Uterus (tissue), 2 donors: ENCODE measurements around the gene WDR44.

Experiments used
- CTCF ChIP-seq, 4 experiments: fragments of 200-600 bp in 2 of 4; fragments of 450-650 bp in 2 of 4; sonication (generic) in 2 of 4; IDR thresholded peaks; one replicate each; pipeline ENCODE4 v1.5.1; 2016 to 2019; ENCODE audit warnings: antibody characterized with exemption in 4 of 4, mild to moderate bottlenecking in 2 of 4, moderate library complexity in 1 of 4
- POLR2A ChIP-seq, 2 donors: fragments of 450-650 bp; IDR thresholded peaks; one replicate each; pipeline ENCODE4 v1.6.1; 2016; ENCODE audit warnings: antibody characterized with exemption in 2 of 2, mild to moderate bottlenecking in 1 of 2, moderate library complexity in 1 of 2

DNA sequence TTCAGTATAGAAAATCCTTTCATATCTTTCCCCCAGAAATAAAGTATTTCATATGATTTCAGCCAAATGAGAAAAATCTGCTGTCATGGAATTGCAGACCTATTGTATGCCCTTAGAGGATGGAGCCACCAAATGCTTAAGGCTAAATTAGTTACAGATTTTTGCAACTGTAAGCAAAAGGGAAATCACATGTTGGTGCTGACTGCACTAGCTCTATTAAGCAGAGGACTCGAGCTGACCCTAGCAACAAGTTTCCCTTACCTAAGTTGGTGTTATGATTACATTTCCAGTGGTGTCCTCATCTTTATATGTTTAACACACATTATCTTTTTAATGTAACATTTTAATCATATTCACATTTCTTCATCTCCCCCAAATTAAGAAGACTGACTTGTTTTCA, 91.4 kb downstream of the WDR44 start:
- no peak for TF ChIP-seq CTCF (IDR thresholded peaks at IDR 0.05)
- TF ChIP-seq POLR2A (IDR thresholded peaks at IDR 0.05), result no peak
